ENCODE measurements around the gene HS1BP3. TPM values are rescaled to one million over a fixed set of nuclear protein-coding genes. Genes with fewer than 3 reads are reported as not detected.

Gene HS1BP3
- total RNA-seq, 4 donors from 2014 or later = 16.6 to 26.9 (median 19.4) TPM

GRCh38 chr2:20678780-20679179, 27.9 kb upstream of the HS1BP3 start:
- H3K27ac ChIP-seq = no peak overlapping the region
- ATAC-seq = no peak
- in situ Hi-C loops (cut with MboI; ENCODE audit: low sequenced_read_pairs in 4 of 4) (loop anchor here in 1 of 4 donors (25.0 kb wide), 1 partner anchor 434 kb away; the partner anchor contains the start of gene TDRD15), intact Hi-C loops (cut with DNase I; ENCODE audit: low total_unique reads) (no loop called here)
- DNase-seq = no peak
- H3K9me3 ChIP-seq = no peaks in the 10 kb centered on the region
- no peaks in the 10 kb centered on the region for H3K4me1 ChIP-seq
- H3K27me3 ChIP-seq = peaks cover 0 to 7% (median 7%) of the 10 kb centered on the region in 3 donors
- H3K36me3 ChIP-seq = no peaks in the 10 kb centered on the region
- TF ChIP-seq POLR2A (IDR thresholded peaks at IDR 0.05) (no peak), CTCF (IDR thresholded peaks at IDR 0.05 in 4 of 5, conservative IDR thresholded peaks at IDR 0.05 in 1 of 5) (no peak)
- H3K4me3 ChIP-seq = no peak overlapping the region

- H3K4me1 ChIP-seq = no peaks in the 10 kb centered on the region
- H3K9me3 ChIP-seq = no peaks in the 10 kb centered on the region
- no peak overlapping the region for H3K27ac ChIP-seq
- intact Hi-C loops (cut with DNase I; ENCODE audit: low total_unique reads) = no loop called here
- ATAC-seq = no peak
- TF ChIP-seq CTCF (IDR thresholded peaks at IDR 0.05 in 4 of 5, conservative IDR thresholded peaks at IDR 0.05 in 1 of 5) (no peak), POLR2A (IDR thresholded peaks at IDR 0.05) (no peak)
- no peaks in the 10 kb centered on the region for H3K36me3 ChIP-seq
- DNase-seq = no peak
- in situ Hi-C loops (cut with MboI; ENCODE audit: low sequenced_read_pairs in 4 of 4) = loop anchor here in 1 of 4 donors (25.0 kb wide), 1 partner anchor 434 kb away; the partner anchor contains the start of gene TDRD15
- H3K27me3 ChIP-seq = peaks cover 0 to 14% (median 12%) of the 10 kb centered on the region in 3 donors
- no peak overlapping the region for H3K4me3 ChIP-seq
These were observed 27.1 kb upstream of the HS1BP3 start for GRCh38 chr2:20678086-20678395.

- Histone ChIP-seq H3K27ac (no peak overlapping the region), H3K4me1 (no peaks in the 10 kb centered on the region), H3K27me3 (peaks cover 5 to 20% (median 17%) of the 10 kb centered on the region in 3 donors), H3K36me3 (no peaks in the 10 kb centered on the region), H3K9me3 (no peaks in the 10 kb centered on the region), H3K4me3 (no peak overlapping the region)
- TF ChIP-seq CTCF (IDR thresholded peaks at IDR 0.05 in 4 of 5, conservative IDR thresholded peaks at IDR 0.05 in 1 of 5) (no peak), POLR2A (IDR thresholded peaks at IDR 0.05) (no peak)
- DNase-seq = no peak
- ATAC-seq = no peak
- in situ Hi-C loops (cut with MboI; ENCODE audit: low sequenced_read_pairs in 4 of 4) (loop anchor here in 1 of 4 donors (25.0 kb wide), 1 partner anchor 435 kb away; the partner anchor contains the start of gene TDRD15), intact Hi-C loops (cut with DNase I; ENCODE audit: low total_unique reads) (no loop called here)
These were observed 26.6 kb upstream of the HS1BP3 start for GRCh38 chr2:20677301-20678085.

- DNase-seq (no peak), ATAC-seq (peak in 1 of 2 donors; percentile 46)
- H3K4me1 ChIP-seq = no peaks in the 10 kb centered on the region
These were observed 25.7 kb upstream of the HS1BP3 start for GRCh38 chr2:20676353-20677215.

More at GRCh38 chr2:20676353-20677215, 25.7 kb upstream of the HS1BP3 start:
- Histone ChIP-seq H3K36me3 (no peaks in the 10 kb centered on the region), H3K27ac (no peak overlapping the region), H3K27me3 (peaks cover 14 to 29% (median 26%) of the 10 kb centered on the region in 3 donors), H3K4me3 (no peak overlapping the region), H3K9me3 (no peaks in the 10 kb centered on the region)
- in situ Hi-C loops (cut with MboI; ENCODE audit: low sequenced_read_pairs in 4 of 4) = loop anchor here in 1 of 4 donors (25.0 kb wide), 1 partner anchor 436 kb away; the partner anchor contains the start of gene TDRD15
- intact Hi-C loops (cut with DNase I; ENCODE audit: low total_unique reads) = no loop called here
- no peak for TF ChIP-seq POLR2A (IDR thresholded peaks at IDR 0.05)
- TF ChIP-seq CTCF (IDR thresholded peaks at IDR 0.05 in 4 of 5, conservative IDR thresholded peaks at IDR 0.05 in 1 of 5) = peak in 1 of 5 experiments; percentile 19

All from gastrocnemius medialis (tissue), 4 donors.